DMS114 treated with DMSO at 0.1 percent for 48 hours (cell line): ENCODE results near the gene GLB1L2.

Experiments used
- DNase-seq: peaks from one replicate; lab custom pipeline; 2025; ENCODE audit not compliant: unreplicated experiment; lab: John Stamatoyannopoulos, UW

GLB1L2 gene

DNA sequence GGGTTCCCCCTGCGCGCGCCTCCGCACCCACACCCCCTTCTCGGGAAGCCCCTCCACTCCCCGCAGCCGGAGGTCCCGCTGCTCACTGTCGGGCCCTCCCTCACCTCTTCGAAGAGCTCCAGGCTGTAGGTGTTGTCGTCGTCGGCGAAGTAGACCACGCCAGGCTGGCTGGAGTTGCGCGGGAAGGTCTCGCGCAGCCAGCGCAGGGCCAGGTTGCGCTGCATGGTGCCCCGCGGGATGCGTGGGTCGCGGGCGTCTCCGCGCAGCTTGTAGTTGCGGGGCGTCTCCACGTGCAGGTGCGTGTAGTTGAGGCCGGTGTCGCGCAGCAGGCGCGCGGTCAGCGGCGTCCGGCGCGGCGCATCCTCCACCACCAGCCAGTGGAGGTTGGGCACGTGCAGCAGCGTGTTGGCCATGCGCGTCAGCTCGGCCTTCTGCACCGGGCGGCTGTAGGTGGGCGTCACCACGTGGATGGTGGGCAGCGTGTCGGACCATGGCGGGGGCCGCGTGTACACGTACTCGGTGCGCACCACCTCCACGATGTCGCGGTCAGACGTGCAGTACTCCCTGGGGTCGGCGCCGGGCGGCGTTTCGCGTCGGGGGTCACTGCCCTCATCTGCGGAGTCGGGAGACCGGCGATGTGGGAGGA, 51.9 kb downstream of the GLB1L2 start:
- no peak for DNase-seq

DNA sequence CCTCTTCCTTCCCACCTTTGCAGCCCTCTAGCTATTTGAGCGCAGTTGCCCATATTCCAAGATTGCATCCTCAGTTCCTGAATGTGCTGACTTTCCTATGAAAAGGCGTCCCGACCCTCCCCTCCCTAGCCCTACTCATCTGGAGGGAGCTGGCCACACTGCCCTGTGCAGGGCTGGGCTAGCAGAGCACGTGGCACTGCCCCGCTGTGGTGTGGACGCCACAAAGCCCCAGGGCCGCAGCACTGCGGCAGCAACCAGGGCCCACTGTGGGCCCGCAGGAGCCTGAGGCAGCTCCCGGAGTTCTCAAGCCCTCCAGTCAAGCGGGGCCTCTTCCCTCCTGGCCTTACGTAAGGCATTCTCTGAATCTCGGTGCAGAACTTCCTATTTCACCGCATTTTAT, 52.6 kb downstream of the GLB1L2 start:
- no peak for DNase-seq

- no peak for DNase-seq
These were observed 53.4 kb downstream of the GLB1L2 start for GRCh38 chr11:134385171-134385570.

DNA sequence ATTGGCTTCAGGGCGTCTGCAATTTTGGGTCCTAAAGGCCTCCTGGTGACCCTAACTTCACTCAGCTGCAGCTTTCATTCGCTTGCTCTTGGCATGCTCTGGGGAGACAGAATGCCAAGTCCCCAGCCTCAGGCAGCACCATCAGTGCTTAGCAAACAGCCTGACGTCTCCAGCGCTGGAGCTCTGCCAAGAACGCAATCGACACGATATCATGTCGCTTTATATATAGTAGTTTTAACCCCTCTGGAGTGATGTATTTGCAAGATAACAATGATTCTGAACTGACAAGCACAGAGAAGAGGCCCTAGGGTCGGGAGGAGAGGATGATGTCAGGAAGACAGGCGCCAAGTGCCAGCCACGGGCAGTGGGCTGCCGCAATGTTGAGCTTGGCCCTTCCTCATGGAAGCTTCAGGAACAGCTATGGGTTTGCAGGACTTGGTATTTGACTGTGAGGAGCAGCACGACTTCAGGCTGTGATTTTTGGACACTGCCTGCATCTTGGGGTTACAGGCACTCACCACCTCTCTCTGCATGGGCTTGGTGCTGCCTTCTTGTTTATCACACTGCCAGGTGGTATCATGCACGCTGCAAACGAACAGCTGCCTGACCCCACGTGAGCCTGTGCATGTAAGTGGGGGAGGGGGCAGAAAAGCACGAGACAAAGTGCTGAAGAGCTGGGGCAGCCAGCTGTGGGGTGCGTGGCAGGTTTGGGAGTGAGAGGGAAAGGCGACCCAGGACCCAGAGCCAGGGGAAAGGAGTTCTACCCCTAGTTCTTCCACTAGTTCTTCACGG, 54.2 kb downstream of the GLB1L2 start:
- DNase-seq: no peak

DNA sequence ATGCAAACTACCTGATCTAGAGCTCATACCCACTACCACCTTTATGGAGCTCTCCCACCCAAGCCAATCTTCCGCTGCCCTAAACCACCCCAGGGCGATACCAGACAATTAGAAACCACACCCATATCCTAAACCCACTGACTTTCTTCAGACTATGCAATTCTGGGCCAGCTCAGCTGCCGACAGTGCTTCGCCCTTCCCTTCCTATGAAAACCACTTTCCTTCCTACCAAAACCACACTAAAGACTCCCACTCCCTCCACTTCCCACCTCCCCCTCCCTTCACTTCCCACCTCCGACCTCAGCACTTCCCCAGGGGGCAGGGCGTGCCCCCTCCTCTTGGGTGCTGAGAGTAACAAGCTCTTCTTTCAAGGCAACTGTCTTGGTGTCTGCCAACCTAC, 55.2 kb downstream of the GLB1L2 start:
- no peak for DNase-seq

- DNase-seq: no peak
These were observed 55.7 kb downstream of the GLB1L2 start for GRCh38 chr11:134387501-134387900.

DNA sequence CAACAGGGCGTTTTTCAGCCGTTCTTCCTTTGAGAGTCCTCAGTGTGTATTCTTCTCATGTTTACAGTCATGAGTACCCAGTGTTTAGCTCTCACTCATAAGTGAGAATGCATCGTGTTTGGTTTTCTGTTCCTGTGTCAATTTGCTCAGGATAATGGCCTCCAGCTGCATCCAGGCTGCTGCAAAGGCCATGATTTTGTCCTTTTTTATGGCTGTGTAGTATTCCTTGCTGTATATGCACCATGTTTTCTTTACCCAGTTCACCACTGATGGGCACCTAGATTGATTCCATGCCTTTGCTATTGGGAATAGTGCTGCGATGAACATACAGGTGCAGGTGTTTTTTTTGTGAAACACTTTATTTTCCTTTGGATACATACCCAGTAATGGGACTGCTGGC, 56.8 kb downstream of the GLB1L2 start:
- no peak for DNase-seq

- DNase-seq: no peak
These were observed 57.8 kb downstream of the GLB1L2 start for GRCh38 chr11:134389464-134390180.

GRCh38 chr11:134390706-134391569, 59.1 kb downstream of the GLB1L2 start:
- no peak for DNase-seq

- no peak for DNase-seq
These were observed 59.9 kb downstream of the GLB1L2 start for GRCh38 chr11:134391656-134392055.

- DNase-seq: no peak
These were observed 61.3 kb downstream of the GLB1L2 start for GRCh38 chr11:134392953-134393615.

- no peak for DNase-seq
These were observed 61.9 kb downstream of the GLB1L2 start for GRCh38 chr11:134393638-134394037.

- DNase-seq: no peak
These were observed 62.5 kb downstream of the GLB1L2 start for GRCh38 chr11:134394311-134394710.

DNA sequence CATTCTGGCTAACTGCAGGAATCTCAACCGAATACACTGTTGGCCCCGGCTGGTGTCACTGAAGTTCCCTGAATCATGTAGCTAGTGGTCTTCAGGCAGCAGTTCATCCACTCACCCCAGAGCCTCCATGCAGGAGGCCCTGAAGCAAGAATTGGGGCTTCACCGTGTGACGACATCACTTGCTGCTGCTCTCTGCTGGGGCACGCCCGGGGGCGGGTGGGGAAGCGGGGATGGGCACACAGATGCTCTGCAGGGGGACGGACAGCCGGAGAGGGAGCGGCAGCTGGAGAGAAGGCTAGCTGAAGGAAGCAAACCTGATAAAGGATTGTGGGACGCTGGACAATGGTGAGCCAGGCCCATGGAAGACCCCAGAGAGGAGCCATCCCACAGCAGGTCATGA, 63.2 kb downstream of the GLB1L2 start:
- no peak for DNase-seq

- DNase-seq: no peak
These were observed 65.7 kb downstream of the GLB1L2 start for GRCh38 chr11:134397304-134398078.

- DNase-seq: no peak
These were observed 66.3 kb downstream of the GLB1L2 start for GRCh38 chr11:134398079-134398444.

GRCh38 chr11:134398644-134399292, 67.0 kb downstream of the GLB1L2 start:
- DNase-seq: no peak

GRCh38 chr11:134399293-134399654, 67.5 kb downstream of the GLB1L2 start:
- no peak for DNase-seq

DNA sequence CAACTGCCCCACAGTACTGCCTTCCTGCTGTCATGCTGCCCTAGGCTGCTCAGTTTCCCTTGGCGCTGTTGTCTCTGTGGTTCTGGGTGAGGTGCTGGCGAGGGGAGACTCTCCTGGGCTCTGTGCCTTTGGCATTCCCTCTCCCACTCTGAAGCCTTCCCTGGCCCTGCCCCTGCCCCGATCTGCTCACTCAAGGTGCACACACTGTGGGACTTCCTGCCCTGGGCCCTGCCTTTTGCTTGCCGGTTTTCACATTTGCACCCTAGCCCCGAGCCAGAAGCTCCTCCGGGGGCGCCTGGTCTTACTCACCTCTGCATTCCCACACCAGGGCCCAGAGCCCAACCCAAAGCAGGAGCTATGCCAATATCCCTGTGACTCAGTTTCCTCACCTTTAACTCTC, 68.2 kb downstream of the GLB1L2 start:
- DNase-seq: no peak
